ENCODE results near the gene NRXN2.

DNA sequence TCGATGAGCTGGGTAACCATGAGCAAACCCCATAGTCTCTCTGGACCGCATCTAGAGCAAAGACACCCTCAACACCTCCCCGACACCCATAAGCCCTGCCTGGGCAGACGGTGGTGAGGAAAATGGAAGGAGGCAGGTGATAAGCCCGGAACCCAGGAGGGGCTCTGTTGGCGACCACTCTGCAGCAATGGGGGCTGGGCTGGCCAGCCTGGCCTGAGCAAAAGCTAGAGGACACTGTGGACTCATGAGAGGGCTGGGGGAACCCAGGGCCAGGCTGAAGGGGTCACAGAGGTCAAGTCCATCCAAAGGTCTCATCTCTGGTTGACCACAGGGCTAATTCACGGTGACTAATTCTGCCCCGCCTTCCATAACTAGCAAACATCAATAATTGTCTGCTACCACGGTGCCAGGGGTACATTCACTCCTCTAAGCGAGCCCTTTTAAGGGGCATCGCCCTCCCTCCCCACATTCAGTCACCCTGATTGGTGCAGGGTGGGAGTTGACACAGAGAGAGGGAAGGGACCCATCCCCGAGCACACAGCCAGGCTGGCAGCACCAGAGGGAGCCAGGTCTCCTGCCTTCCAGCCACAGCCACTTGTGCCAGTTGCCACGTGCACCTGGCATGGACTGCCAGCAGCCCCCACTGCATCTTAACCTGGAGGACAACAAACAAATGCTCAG lies 32.8 kb upstream of the NRXN2 start:
- TF ChIP-seq, protein P1, sequence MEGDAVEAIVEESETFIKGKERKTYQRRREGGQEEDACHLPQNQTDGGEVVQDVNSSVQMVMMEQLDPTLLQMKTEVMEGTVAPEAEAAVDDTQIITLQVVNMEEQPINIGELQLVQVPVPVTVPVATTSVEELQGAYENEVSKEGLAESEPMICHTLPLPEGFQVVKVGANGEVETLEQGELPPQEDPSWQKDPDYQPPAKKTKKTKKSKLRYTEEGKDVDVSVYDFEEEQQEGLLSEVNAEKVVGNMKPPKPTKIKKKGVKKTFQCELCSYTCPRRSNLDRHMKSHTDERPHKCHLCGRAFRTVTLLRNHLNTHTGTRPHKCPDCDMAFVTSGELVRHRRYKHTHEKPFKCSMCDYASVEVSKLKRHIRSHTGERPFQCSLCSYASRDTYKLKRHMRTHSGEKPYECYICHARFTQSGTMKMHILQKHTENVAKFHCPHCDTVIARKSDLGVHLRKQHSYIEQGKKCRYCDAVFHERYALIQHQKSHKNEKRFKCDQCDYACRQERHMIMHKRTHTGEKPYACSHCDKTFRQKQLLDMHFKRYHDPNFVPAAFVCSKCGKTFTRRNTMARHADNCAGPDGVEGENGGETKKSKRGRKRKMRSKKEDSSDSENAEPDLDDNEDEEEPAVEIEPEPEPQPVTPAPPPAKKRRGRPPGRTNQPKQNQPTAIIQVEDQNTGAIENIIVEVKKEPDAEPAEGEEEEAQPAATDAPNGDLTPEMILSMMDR (IDR thresholded peaks at IDR 0.05) = no peak
- no peak for TF ChIP-seq POLR2A (IDR thresholded peaks at IDR 0.05)
